ENCODE results near the gene MBL2. TPM values are rescaled to one million over a fixed set of nuclear protein-coding genes. Genes with fewer than 3 reads are reported as not detected.
A peak's percentile ranks its signal among the peaks of the same experiment; 100 is the strongest.

Gene MBL2
- total and polyA plus RNA-seq, 10 of the 15 experiments (the other 5 are each of a cell fraction or from before 2014, with no cell fraction given) = not detected

- no peak overlapping the region for H3K4me2 ChIP-seq (ENCODE audit: control insufficient read depth, insufficient read depth)
- ChIA-PET CTCF (interaction anchor here (1.3 to 1.6 kb wide), 2 partner anchors 63 to 129 kb away, joined by 3 to 11 read pairs; no protein-coding TSS in a partner anchor), POLR2A (no interaction called here), RAD21 (ENCODE audit: unreplicated experiment) (interaction anchor here (1.2 kb wide), 1 partner anchor 9 kb away, joined by 4 read pairs; no protein-coding TSS in a partner anchor), SMC1A (ENCODE audit: uncharacterized antibody, unreplicated experiment) (interaction anchor here (1.2 to 3.0 kb wide), 2 partner anchors 10 to 22 kb away, joined by 3 to 14 read pairs; no protein-coding TSS in a partner anchor)
- WGBS (ENCODE audit: insufficient coverage, insufficient replicate concordance, low lambda C conversion rate, missing lambda C conversion rate) = 45% methylated on average over 1 of the region's 1 CpG
- H2AFZ ChIP-seq (ENCODE audit: control insufficient read depth, low read depth, low read length) = no peak overlapping the region
- no peak for TF ChIP-seq JUND (IDR thresholded peaks at IDR 0.05; ENCODE audit: low read depth, low read length)
- TF ChIP-seq KLF5 (IDR thresholded peaks at IDR 0.05; ENCODE audit: partially characterized antibody) = no peak
- no peaks in the 10 kb centered on the region for H3K4me1 ChIP-seq (ENCODE audit: control insufficient read depth, insufficient read depth, low read length)
- no peaks in the 10 kb centered on the region; a peak in 1 of 4 replicates for H3K27me3 ChIP-seq (replicated peaks in 1 of 2; ENCODE audit: control insufficient read depth in 2 of 2, insufficient read depth in 2 of 2, low read length in 1 of 2)
- no peaks in the 10 kb centered on the region for H3K9me3 ChIP-seq (replicated peaks; ENCODE audit: control insufficient read depth, insufficient read depth, low read length)
- H3K36me3 ChIP-seq (ENCODE audit: control insufficient read depth in 2 of 2, insufficient read depth in 2 of 2, low read length in 1 of 2) = no peaks in the 10 kb centered on the region
- in situ Hi-C loops (cut with MboI) = no loop called here
- intact Hi-C loops (cut with micrococcal nuclease; ENCODE audit: unreplicated experiment) = no loop called here
- H3K79me2 ChIP-seq (ENCODE audit: control insufficient read depth, insufficient read depth, low read length) = no peaks in the 10 kb centered on the region
- no TSS peak for BruUV-seq (replicated peaks)
- no peak overlapping the region for H3K9ac ChIP-seq (ENCODE audit: control insufficient read depth, insufficient read depth, low read length)
- H3K4me3 ChIP-seq = no peak overlapping the region
- FAIRE-seq = no peak
- no peak for ATAC-seq
- no peak overlapping the region for H3K27ac ChIP-seq (ENCODE audit: control insufficient read depth, insufficient read depth)
- no peaks in the 10 kb centered on the region for H4K20me1 ChIP-seq (ENCODE audit: control insufficient read depth, insufficient read depth)
- DNase-seq (ENCODE audit: low read depth, low spot score) = no peak
Observed at GRCh38 chr10:52820309-52820708, 47.7 kb upstream of the MBL2 start.

- no peaks in the 10 kb centered on the region for H3K4me1 ChIP-seq (ENCODE audit: control insufficient read depth, insufficient read depth, low read length)
- SMC1A ChIA-PET (ENCODE audit: uncharacterized antibody, unreplicated experiment) = interaction anchor here (0.7 to 3.0 kb wide), 9 partner anchors 10 to 476 kb away, joined by 3 to 14 read pairs (median 4); no protein-coding TSS in a partner anchor
- WGBS (ENCODE audit: insufficient coverage, insufficient replicate concordance, low lambda C conversion rate, missing lambda C conversion rate) = 0% methylated on average over 3 of the region's 3 CpGs
- H3K4me2 ChIP-seq (ENCODE audit: control insufficient read depth, insufficient read depth) = no peak overlapping the region
- no peak overlapping the region for H3K27ac ChIP-seq (ENCODE audit: control insufficient read depth, insufficient read depth)
- H3K36me3 ChIP-seq (ENCODE audit: control insufficient read depth in 2 of 2, insufficient read depth in 2 of 2, low read length in 1 of 2) = no peaks in the 10 kb centered on the region
- no TSS peak for BruUV-seq (replicated peaks)
- no peak overlapping the region for H3K9ac ChIP-seq (ENCODE audit: control insufficient read depth, insufficient read depth, low read length)
- CTCF ChIA-PET = interaction anchor here (0.6 to 2.0 kb wide), 25 partner anchors 8 to 1376 kb away, joined by 3 to 13 read pairs (median 4); no protein-coding TSS in a partner anchor
- in situ Hi-C loops (cut with MboI) (no loop called here), intact Hi-C loops (cut with micrococcal nuclease; ENCODE audit: unreplicated experiment) (loop anchor here (1.0 to 10.0 kb wide), 4 partner anchors 66 to 1587 kb away; no protein-coding TSS in a partner anchor)
- no peaks in the 10 kb centered on the region for H3K9me3 ChIP-seq (replicated peaks; ENCODE audit: control insufficient read depth, insufficient read depth, low read length)
- no peaks in the 10 kb centered on the region for H4K20me1 ChIP-seq (ENCODE audit: control insufficient read depth, insufficient read depth)
- FAIRE-seq (peak; percentile 82), ATAC-seq (peak; percentile 96), DNase-seq (ENCODE audit: low read depth, low spot score) (peak; percentile 37)
- no peaks in the 10 kb centered on the region; a peak in 1 of 4 replicates for H3K27me3 ChIP-seq (replicated peaks in 1 of 2; ENCODE audit: control insufficient read depth in 2 of 2, insufficient read depth in 2 of 2, low read length in 1 of 2)
- POLR2A ChIA-PET = no interaction called here
- no peaks in the 10 kb centered on the region for H3K79me2 ChIP-seq (ENCODE audit: control insufficient read depth, insufficient read depth, low read length)
- RAD21 ChIA-PET (ENCODE audit: unreplicated experiment) = interaction anchor here (0.5 to 1.3 kb wide), 8 partner anchors 18 to 393 kb away, joined by 3 to 4 read pairs (median 3); no protein-coding TSS in a partner anchor
- no peak overlapping the region for H2AFZ ChIP-seq (ENCODE audit: control insufficient read depth, low read depth, low read length)
- H3K4me3 ChIP-seq = no peak overlapping the region
- TF ChIP-seq, protein P1, sequence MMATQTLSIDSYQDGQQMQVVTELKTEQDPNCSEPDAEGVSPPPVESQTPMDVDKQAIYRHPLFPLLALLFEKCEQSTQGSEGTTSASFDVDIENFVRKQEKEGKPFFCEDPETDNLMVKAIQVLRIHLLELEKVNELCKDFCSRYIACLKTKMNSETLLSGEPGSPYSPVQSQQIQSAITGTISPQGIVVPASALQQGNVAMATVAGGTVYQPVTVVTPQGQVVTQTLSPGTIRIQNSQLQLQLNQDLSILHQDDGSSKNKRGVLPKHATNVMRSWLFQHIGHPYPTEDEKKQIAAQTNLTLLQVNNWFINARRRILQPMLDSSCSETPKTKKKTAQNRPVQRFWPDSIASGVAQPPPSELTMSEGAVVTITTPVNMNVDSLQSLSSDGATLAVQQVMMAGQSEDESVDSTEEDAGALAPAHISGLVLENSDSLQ (IDR thresholded peaks at IDR 0.05) = peak; percentile 96
- TF ChIP-seq RAD21 (IDR thresholded peaks at IDR 0.05; ENCODE audit: insufficient read depth, low read depth, low read length) (peak; percentile 56), CHD4 (IDR thresholded peaks at IDR 0.05) (no peak), SMAD1 (IDR thresholded peaks at IDR 0.05; ENCODE audit: low read depth, partially characterized antibody) (no peak), MTA2 (IDR thresholded peaks at IDR 0.05; ENCODE audit: low read depth) (0 out of 2 replicates have a peak, but pooled peaks have one; percentile 25), SP1 (IDR thresholded peaks at IDR 0.05; ENCODE audit: low read depth, low read length) (no peak), NFIC (IDR thresholded peaks at IDR 0.05; ENCODE audit: low read depth, low read length) (no peak), ZNF384 (IDR thresholded peaks at IDR 0.05; ENCODE audit: borderline replicate concordance, low read depth, low read length) (no peak), NR2C2 (IDR thresholded peaks at IDR 0.05; ENCODE audit: borderline replicate concordance, control insufficient read depth, insufficient read length, low read depth) (no peak), ATF7 (IDR thresholded peaks at IDR 0.05; ENCODE audit: low read depth) (no peak), KAT2A (conservative IDR thresholded peaks at IDR 0.05; ENCODE audit: control insufficient read depth, low read depth, low read length) (no peak), EED (IDR thresholded peaks at IDR 0.05; ENCODE audit: low read depth) (no peak), RUNX3 (IDR thresholded peaks at IDR 0.05; ENCODE audit: low read length) (peak; percentile 27; the same call in 1 of the 2 replicates), IKZF2 (IDR thresholded peaks at IDR 0.05) (peak; percentile 23 to 38; a peak in 2 of 4 replicates)
- TF ChIP-seq, protein P2, sequence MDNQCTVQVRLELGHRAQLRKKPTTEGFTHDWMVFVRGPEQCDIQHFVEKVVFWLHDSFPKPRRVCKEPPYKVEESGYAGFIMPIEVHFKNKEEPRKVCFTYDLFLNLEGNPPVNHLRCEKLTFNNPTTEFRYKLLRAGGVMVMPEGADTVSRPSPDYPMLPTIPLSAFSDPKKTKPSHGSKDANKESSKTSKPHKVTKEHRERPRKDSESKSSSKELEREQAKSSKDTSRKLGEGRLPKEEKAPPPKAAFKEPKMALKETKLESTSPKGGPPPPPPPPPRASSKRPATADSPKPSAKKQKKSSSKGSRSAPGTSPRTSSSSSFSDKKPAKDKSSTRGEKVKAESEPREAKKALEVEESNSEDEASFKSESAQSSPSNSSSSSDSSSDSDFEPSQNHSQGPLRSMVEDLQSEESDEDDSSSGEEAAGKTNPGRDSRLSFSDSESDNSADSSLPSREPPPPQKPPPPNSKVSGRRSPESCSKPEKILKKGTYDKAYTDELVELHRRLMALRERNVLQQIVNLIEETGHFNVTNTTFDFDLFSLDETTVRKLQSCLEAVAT (IDR thresholded peaks at IDR 0.05) = no peak
Observed at GRCh38 chr10:52818019-52818418, 45.4 kb upstream of the MBL2 start.

All from GM12878 (cell line).